Endothelial cell of umbilical vein (primary cell): Measurements from ENCODE around the gene RRAS. TPM values are rescaled to one million over a fixed set of nuclear protein-coding genes. Genes with fewer than 3 reads are reported as not detected.

ENCODE experiments used
- BruUV-seq: library from RNA; stranded (reverse); fragments of 400-500 nt; replicated peaks from 2 replicates; lab custom pipeline; 2021; lab: Mats Ljungman, UMichigan
- CTCF ChIA-PET: fragments of 300-600, 350-600 bp; sonication (Branson Sonifier 250); formaldehyde crosslinking; loops from one replicate; lab custom pipeline; 2021; ENCODE audit warnings: antibody characterized with exemption, inconsistent platforms; lab: Charles Lee
- POLR2A ChIA-PET: fragments of 300-600, 350-600 bp; sonication (Branson Sonifier 250); formaldehyde crosslinking; loops from one replicate; lab custom pipeline; 2021; ENCODE audit warnings: antibody characterized with exemption, inconsistent platforms; lab: Charles Lee
- DNase-seq: peaks from one replicate; pipeline ENCODE4 v3.0.0-alpha.2; 2011; ENCODE audit warnings: low read depth, low spot score
- FAIRE-seq: peaks from 2 replicates; lab custom pipeline; 2011; peaks lifted over from hg19 to GRCh38; lab: Jason Lieb, UNC
- H2AFZ ChIP-seq: 2 replicates; pipeline ENCODE4 v1.6.0; 2012; ENCODE audit warnings: low read depth, low read length, control low read depth, inconsistent platforms
- H3K27ac ChIP-seq: 2 replicates; pipeline ENCODE4 v1.5.1; 2011; ENCODE audit warnings: low read depth, mild to moderate bottlenecking, control low read depth, low read length, moderate library complexity; ENCODE audit not compliant: insufficient read depth
- H3K27me3 ChIP-seq, 2 experiments: 2 replicates each; pipeline versions ENCODE4 v1.6.0 to v1.6.1; 2011; ENCODE audit warnings: low read length in 2 of 2, mixed read lengths in 1 of 2; ENCODE audit not compliant: control insufficient read depth in 2 of 2, insufficient read depth in 2 of 2
- H3K36me3 ChIP-seq, 2 experiments: 2 replicates in 1 of 2; 3 replicates in 1 of 2; pipeline ENCODE4 v1.5.1; 2011; ENCODE audit warnings: low read length in 2 of 2, mild to moderate bottlenecking in 1 of 2, moderate library complexity in 1 of 2; ENCODE audit not compliant: control insufficient read depth in 2 of 2, insufficient read depth in 2 of 2; ENCODE audit errors: extremely low read depth in 1 of 2
- H3K4me1 ChIP-seq: 3 replicates; pipeline ENCODE4 v1.5.1; 2011; ENCODE audit warnings: mild to moderate bottlenecking, low read length; ENCODE audit not compliant: control insufficient read depth, insufficient read depth; ENCODE audit errors: extremely low read depth
- H3K4me2 ChIP-seq: 2 replicates; pipeline ENCODE4 v1.6.1; 2011; ENCODE audit warnings: low read length, control low read depth, mixed read lengths; ENCODE audit not compliant: insufficient read depth
- H3K4me3 ChIP-seq, 3 experiments: fragments of 200-600 bp in 1 of 3; sonication (generic), shearing (Covaris generic) in 1 of 3; replicated peaks in 1 of 3; 2 replicates each; pipeline ENCODE4 v1.5.1; 2011 to 2016; ENCODE audit warnings: control low read depth in 3 of 3, low read length in 3 of 3, mild to moderate bottlenecking in 2 of 3, inconsistent platforms in 1 of 3, low read depth in 1 of 3, moderate library complexity in 1 of 3; ENCODE audit not compliant: insufficient read depth in 1 of 3
- H3K79me2 ChIP-seq: 2 replicates; pipeline ENCODE4 v1.6.0; 2012; ENCODE audit warnings: low read length, inconsistent platforms; ENCODE audit not compliant: control insufficient read depth, insufficient read depth
- H3K9ac ChIP-seq: replicated peaks from 2 replicates; pipeline ENCODE3; 2011; ENCODE audit warnings: low read length, control low read depth; ENCODE audit not compliant: insufficient read depth; ENCODE audit errors: extremely low read depth
- H3K9me1 ChIP-seq: replicated peaks from 3 replicates; pipeline ENCODE4 v1.6.0; 2011; ENCODE audit warnings: mild to moderate bottlenecking, low read length; ENCODE audit not compliant: control insufficient read depth, insufficient read depth; ENCODE audit errors: extremely low read depth
- H3K9me3 ChIP-seq: replicated peaks from 2 replicates; pipeline ENCODE4 v1.5.1; 2012; ENCODE audit warnings: low read length, inconsistent platforms; ENCODE audit not compliant: control insufficient read depth, insufficient read depth
- H4K20me1 ChIP-seq: replicated peaks from 2 replicates; pipeline ENCODE3; 2011; ENCODE audit warnings: mild to moderate bottlenecking, low read length; ENCODE audit not compliant: control insufficient read depth, insufficient read depth; ENCODE audit errors: extremely low read depth
- EZH2 ChIP-seq: IDR thresholded peaks from 2 replicates; pipeline ENCODE4 v1.6.1; 2012; ENCODE audit warnings: borderline replicate concordance, low read depth, mild to moderate bottlenecking, moderate library complexity, low read length, inconsistent platforms; ENCODE audit not compliant: severe bottlenecking
- FOS ChIP-seq: IDR thresholded peaks from 2 replicates; pipeline ENCODE4 v1.6.1; 2011; ENCODE audit warnings: mild to moderate bottlenecking, low read length, moderate library complexity, borderline replicate concordance; ENCODE audit not compliant: insufficient read depth
- GATA2 ChIP-seq: IDR thresholded peaks from 2 replicates; pipeline ENCODE4 v1.7.0; 2011; ENCODE audit warnings: low read depth, mild to moderate bottlenecking, moderate library complexity, mixed read lengths, low read length; ENCODE audit not compliant: insufficient read length, insufficient read depth
- JUN ChIP-seq: IDR thresholded peaks from 2 replicates; pipeline ENCODE4 v1.6.1; 2011; ENCODE audit warnings: borderline replicate concordance, low read depth; ENCODE audit not compliant: insufficient read length, insufficient read depth
- MYC ChIP-seq: IDR thresholded peaks from one replicate; pipeline ENCODE4 v1.6.1; 2011; ENCODE audit warnings: mild to moderate bottlenecking, low read depth, low read length
- POLR2A ChIP-seq: IDR thresholded peaks from 2 replicates; pipeline ENCODE4 v1.6.1; 2012; ENCODE audit warnings: low read depth, mild to moderate bottlenecking, control low read depth, low read length
- POLR2AphosphoS5 ChIP-seq: IDR thresholded peaks from 2 replicates; pipeline ENCODE4 v1.6.1; 2012; ENCODE audit warnings: low read depth, mild to moderate bottlenecking, control low read depth, low read length, moderate library complexity; ENCODE audit not compliant: insufficient read depth
- dilution Hi-C: fragments of 300-500 bp; cut with MboI; formaldehyde crosslinking; loops from one replicate; pipeline ENCODE4 v1.15.0; 2019; ENCODE audit warnings: low sequenced_read_pairs; ENCODE audit not compliant: extremely low pct_ligation_motif_present
- intact Hi-C: fragments of 100-400 bp; cut with micrococcal nuclease; formaldehyde crosslinking; loops from one replicate; pipeline ENCODE4 v1.10.0; 2022
- polyA plus RNA-seq, 4 experiments: library from polyadenylated mRNA; depleted of rRNA in 3 of 4; stranded (reverse) in 3 of 4; unstranded in 1 of 4; fragments of >200 nt; gene quantifications; 2 replicates each; pipeline versions ENCODE4 v1.2.1 to v1.2.3, GENCODE V29; 2011 to 2012; ENCODE audit warnings: missing spikeins in 1 of 4
- total RNA-seq: library from RNA; stranded (reverse); gene quantifications from 2 replicates; pipeline ENCODE4 v1.2.3, GENCODE V29; 2021
- TF ChIP-seq, protein P1 (sequence below): IDR thresholded peaks from 2 replicates; pipeline ENCODE4 v1.6.1; 2011; ENCODE audit not compliant: insufficient read depth, insufficient read length
- TF ChIP-seq, protein P2 (sequence below), 2 donors: IDR thresholded peaks; 1 replicate in 1 of 2; 2 replicates in 1 of 2; pipeline ENCODE4 v1.5.1; 2011; ENCODE audit warnings: low read length in 2 of 2, mild to moderate bottlenecking in 2 of 2, moderate library complexity in 2 of 2, control low read depth in 1 of 2, inconsistent platforms in 1 of 2, low read depth in 1 of 2; ENCODE audit not compliant: insufficient read depth in 1 of 2; ENCODE audit errors: extremely low read depth in 1 of 2

RRAS gene
- total and polyA plus RNA-seq, 2 donors (not counting 3 experiments of a cell fraction or from before 2014, with no cell fraction given), result 89.5 to 250 TPM

DNA sequence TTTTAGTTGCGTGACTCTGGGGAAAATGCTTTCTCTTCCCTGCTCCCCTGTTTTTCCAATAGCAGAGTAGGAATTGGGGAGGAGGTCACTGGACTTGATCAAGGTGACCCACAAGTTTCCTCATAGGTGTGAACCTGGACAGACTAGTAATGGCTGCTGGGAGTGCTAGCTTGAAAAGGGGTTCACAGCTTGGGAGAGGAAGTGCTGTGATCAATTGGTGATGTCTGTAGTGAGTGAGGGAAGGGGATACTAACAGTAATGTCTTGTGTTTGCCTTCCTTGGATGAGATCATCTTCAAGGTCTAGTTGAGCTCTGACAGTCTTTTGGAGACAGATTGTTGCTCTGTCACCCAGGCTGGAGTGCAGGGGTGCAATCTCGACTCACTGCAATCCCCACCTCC, 27.5 kb upstream of the RRAS start:
- peaks cover 10% of the 10 kb centered on the region for H3K4me1 ChIP-seq
- no peak for DNase-seq
- H3K9ac ChIP-seq, result no peak overlapping the region
- FAIRE-seq, result no peak
- TF ChIP-seq, protein P1, sequence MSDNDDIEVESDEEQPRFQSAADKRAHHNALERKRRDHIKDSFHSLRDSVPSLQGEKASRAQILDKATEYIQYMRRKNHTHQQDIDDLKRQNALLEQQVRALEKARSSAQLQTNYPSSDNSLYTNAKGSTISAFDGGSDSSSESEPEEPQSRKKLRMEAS, result no peak
- TF ChIP-seq FOS (no peak), GATA2 (no peak), EZH2 (no peak)
- dilution Hi-C loops (no loop called here), intact Hi-C loops (no loop called here)
- H3K27ac ChIP-seq, result no peak overlapping the region
- POLR2A ChIA-PET, result no interaction called here
- H3K36me3 ChIP-seq, result peaks cover 0 to 9% of the 10 kb centered on the region in 2 experiments
- H2AFZ ChIP-seq, result no peak overlapping the region
- CTCF ChIA-PET, result interaction anchor here (0.8 kb wide), 1 partner anchor 9 kb away, joined by 3 read pairs; no protein-coding TSS in a partner anchor
- H4K20me1 ChIP-seq, result no peaks in the 10 kb centered on the region
- no peak overlapping the region for H3K4me2 ChIP-seq
- H3K27me3 ChIP-seq, result no peaks in the 10 kb centered on the region
- H3K79me2 ChIP-seq, result peaks cover 17% of the 10 kb centered on the region
- no TSS peak for BruUV-seq
- H3K4me3 ChIP-seq, result no peak overlapping the region
- no peaks in the 10 kb centered on the region for H3K9me1 ChIP-seq
- no peaks in the 10 kb centered on the region for H3K9me3 ChIP-seq

DNA sequence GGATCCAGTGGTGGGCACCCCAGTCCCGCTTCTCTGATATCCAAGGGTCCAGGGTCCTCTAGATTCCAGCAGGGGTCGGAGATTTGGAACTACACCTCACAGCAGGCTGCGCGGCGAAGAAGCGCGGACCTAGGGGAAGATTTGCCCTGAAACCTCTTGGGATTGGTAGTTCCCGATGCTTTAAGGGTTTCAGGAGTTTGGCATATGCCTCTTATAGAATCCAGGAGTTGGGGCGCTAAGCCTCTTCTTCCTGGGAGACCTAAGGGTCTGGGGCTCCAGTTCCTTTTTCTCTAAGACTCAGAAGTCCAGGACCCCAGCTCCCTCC, 26.1 kb upstream of the RRAS start:
- Histone ChIP-seq H3K4me3 (peak overlapping the region; percentile 42 to 88 (median 67)), H3K9me1 (no peaks in the 10 kb centered on the region), H3K27ac (peak overlapping the region; percentile 35), H3K79me2 (peaks cover 17% of the 10 kb centered on the region), H4K20me1 (no peaks in the 10 kb centered on the region), H3K4me1 (peaks cover 8% of the 10 kb centered on the region), H3K4me2 (peak overlapping the region; percentile 88), H3K9ac (peak overlapping the region; percentile 41), H3K27me3 (no peaks in the 10 kb centered on the region), H3K9me3 (no peaks in the 10 kb centered on the region), H3K36me3 (peaks cover 0 to 19% of the 10 kb centered on the region in 2 experiments), H2AFZ (peak overlapping the region; percentile 53)
- FAIRE-seq (no peak), DNase-seq (no peak)
- dilution Hi-C loops, result no loop called here
- POLR2A ChIA-PET, result interaction anchor here (0.8 kb wide), 1 partner anchor 24 kb away, joined by 3 read pairs; the partner anchor contains the start of gene SCAF1
- BruUV-seq, result TSS peak; percentile 29
- TF ChIP-seq POLR2A (no peak), GATA2 (no peak), FOS (no peak), POLR2AphosphoS5 (no peak), MYC (no peak), EZH2 (no peak), JUN (no peak)
- TF ChIP-seq, protein P1, result no peak
- TF ChIP-seq, protein P2, sequence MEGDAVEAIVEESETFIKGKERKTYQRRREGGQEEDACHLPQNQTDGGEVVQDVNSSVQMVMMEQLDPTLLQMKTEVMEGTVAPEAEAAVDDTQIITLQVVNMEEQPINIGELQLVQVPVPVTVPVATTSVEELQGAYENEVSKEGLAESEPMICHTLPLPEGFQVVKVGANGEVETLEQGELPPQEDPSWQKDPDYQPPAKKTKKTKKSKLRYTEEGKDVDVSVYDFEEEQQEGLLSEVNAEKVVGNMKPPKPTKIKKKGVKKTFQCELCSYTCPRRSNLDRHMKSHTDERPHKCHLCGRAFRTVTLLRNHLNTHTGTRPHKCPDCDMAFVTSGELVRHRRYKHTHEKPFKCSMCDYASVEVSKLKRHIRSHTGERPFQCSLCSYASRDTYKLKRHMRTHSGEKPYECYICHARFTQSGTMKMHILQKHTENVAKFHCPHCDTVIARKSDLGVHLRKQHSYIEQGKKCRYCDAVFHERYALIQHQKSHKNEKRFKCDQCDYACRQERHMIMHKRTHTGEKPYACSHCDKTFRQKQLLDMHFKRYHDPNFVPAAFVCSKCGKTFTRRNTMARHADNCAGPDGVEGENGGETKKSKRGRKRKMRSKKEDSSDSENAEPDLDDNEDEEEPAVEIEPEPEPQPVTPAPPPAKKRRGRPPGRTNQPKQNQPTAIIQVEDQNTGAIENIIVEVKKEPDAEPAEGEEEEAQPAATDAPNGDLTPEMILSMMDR (IDR thresholded peaks at IDR 0.05; ENCODE audit: extremely low read depth in 1 of 2, insufficient read depth in 1 of 2, low read depth in 1 of 2, low read length in 2 of 2), result no peak
- intact Hi-C loops, result no loop called here
- CTCF ChIA-PET, result interaction anchor here (2.2 kb wide), 2 partner anchors 10 to 23 kb away, joined by 9 to 15 read pairs; partner anchors contain the start of genes PRMT1 and SCAF1
